NCI-H345 treated with DMSO at 0.1 percent for 48 hours (cell line): Measurements from ENCODE around the gene CYP4A11.
"Not testable (repeated sequence)": the region's sequence is repeated elsewhere in the genome, so short reads cannot be mapped to it uniquely, and the experiment has no call there.

ENCODE experiments used
- DNase-seq: peaks from one replicate; lab custom pipeline; 2025; ENCODE audit not compliant: unreplicated experiment; lab: John Stamatoyannopoulos, UW

Gene CYP4A11

DNA sequence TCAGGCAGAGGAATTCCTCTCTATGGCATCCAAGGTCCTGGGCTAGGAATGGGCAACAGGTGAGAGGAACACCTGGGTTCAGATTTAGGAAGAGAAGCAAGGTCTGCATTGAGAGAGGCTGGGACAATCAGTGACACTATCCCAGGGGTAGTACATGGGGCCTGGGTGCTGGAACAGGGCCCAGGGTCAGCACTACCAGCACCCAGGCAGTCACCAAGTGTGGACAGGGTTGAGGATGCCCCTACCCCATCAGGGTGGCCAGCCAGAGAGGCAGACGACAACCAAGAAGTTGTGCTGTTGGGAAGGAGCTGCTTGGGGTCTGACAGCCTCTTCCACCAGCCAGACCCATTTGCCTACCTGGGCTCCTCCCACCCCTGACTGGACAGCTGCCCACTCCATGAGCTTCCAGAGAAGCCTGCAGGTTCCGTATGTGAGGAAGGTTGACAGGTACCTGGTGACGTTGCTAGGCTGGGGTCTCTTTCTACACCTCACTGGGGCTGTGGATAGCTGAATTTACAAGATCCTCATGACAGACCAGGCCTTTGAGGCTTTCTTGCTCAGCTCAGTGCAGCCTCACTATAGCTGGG lies 13.9 kb downstream of the CYP4A11 start:
- no peak for DNase-seq

DNA sequence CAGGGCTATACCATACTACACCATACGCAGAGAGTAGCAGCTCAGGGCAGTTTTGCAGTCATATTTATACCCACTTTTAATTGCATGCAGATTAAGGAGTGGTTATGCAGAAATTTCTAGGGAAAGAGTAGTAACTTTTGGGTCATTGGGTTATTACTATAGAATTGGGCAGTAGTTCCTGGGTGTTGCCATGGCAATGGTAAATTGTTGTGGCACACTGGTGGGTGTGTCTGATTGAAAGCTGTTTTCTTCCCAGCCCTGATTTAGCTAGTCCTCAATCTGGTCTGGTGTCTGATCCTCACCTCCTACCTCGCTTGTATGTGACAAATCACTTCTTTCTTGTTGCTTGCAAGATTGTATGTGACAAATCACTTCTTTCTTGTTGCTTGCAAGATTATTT lies 30.5 kb downstream of the CYP4A11 start:
- no peak for DNase-seq

DNA sequence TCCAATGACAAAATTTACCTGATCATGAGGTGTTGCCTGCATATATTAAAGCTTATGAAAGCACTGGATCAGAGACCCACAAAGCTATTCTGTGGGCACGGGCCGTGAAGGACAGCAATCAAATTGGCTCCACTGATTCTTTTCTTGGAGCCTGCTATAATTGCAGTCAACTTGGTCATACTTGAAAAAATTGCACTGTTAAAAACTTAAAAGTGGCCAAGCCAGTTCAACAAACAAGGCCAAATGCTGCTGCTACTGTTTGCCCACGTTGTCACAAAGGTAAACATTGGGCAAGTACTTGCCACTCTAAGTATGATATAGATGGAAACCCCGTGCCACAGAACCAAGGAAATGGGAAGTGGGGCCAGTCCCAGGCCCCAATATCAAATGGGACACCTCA lies 37.8 kb downstream of the CYP4A11 start:
- no peak for DNase-seq

DNA sequence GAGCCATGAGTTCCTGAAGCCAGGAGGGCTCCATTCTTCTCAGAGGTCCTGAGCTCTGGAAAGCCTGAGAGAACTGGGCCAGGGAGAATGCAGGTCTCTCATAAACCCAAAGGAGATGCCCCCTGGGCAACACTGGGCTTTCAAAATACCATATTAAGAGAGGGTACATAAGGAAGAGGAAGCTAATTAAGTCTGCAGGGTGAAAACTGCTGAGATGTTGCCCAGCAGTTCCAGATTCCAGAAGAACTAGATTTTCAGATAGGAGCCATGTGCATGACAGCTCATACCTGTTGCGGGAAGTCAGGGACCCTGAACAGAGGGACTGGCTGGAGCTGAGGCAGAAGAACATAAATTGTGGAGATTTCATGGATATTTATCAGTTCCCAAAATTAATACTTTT lies 40.9 kb downstream of the CYP4A11 start:
- no peak for DNase-seq

DNA sequence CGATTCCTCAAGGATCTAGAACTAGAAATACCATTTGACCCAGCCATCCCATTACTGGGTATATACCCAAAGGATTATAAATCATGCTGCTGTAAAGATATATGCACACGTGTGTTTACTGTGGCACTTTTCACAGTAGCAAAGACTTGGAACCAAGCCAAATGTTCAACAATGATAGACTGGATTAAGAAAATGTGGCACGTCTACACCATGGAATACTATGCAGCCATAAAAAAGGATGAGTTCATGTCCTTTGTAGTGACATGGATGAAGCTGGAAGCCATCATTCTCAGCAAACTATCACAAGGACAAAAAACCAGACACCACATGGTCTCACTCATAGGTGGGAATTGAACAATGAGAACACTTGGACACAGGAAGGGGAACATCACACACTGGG lies 59.6 kb downstream of the CYP4A11 start:
- DNase-seq, result not testable (repeated sequence)
